Tibial nerve (tissue), 4 donors: ENCODE data around the gene NXPH4. TPM values are rescaled to one million over a fixed set of nuclear protein-coding genes. Genes with fewer than 3 reads are reported as not detected.

Experiments
- DNase-seq, 2 donors: peaks; one replicate each; pipeline ENCODE4 v3.0.0-alpha.2; 2019; ENCODE audit warnings: low spot score in 2 of 2
- H3K27ac ChIP-seq, 4 donors: fragments of 200-600 bp; sonication (generic) in 3 of 4; one replicate each; pipeline ENCODE4 v1.5.1; 2017 to 2019; ENCODE audit warnings: mild to moderate bottlenecking in 1 of 4
- H3K27me3 ChIP-seq, 2 donors: fragments of 200-600 bp; sonication (generic) in 1 of 2; one replicate each; pipeline versions ENCODE4 v1.5.1 to v1.6.0; 2017 to 2019
- H3K36me3 ChIP-seq, 3 donors: fragments of 200-600 bp; sonication (generic); one replicate each; pipeline ENCODE4 v1.5.1; 2018 to 2019
- H3K4me1 ChIP-seq, 4 donors: fragments of 200-600 bp; sonication (generic) in 3 of 4; one replicate each; pipeline ENCODE4 v1.5.1; 2017 to 2019
- H3K4me3 ChIP-seq, 4 donors: fragments of 200-600 bp; sonication (generic) in 3 of 4; one replicate each; pipeline ENCODE4 v1.5.1; 2017 to 2019; ENCODE audit warnings: mild to moderate bottlenecking in 1 of 4, moderate library complexity in 1 of 4
- H3K9me3 ChIP-seq, 4 donors: fragments of 200-600 bp; sonication (generic) in 3 of 4; one replicate each; pipeline ENCODE4 v1.5.1; 2017 to 2019
- EP300 ChIP-seq, 2 donors: sonication (generic); formaldehyde crosslinking; IDR thresholded peaks; one replicate each; pipeline ENCODE4 v1.6.1; 2017; ENCODE audit warnings: antibody characterized with exemption in 2 of 2, mild to moderate bottlenecking in 1 of 2
- POLR2A ChIP-seq, 2 donors: fragments of 450-650 bp; IDR thresholded peaks; one replicate each; pipeline ENCODE4 v1.6.1; 2017; ENCODE audit warnings: antibody characterized with exemption in 2 of 2, mild to moderate bottlenecking in 2 of 2, moderate library complexity in 2 of 2
- WGBS, 2 donors: methylation state at CpG; one replicate each; pipeline ENCODE4 v1.1.5; 2018; 5-methylcytosine and 5-hydroxymethylcytosine counted together
- total RNA-seq, 4 donors: library from RNA; depleted of rRNA; stranded (reverse); fragments of >200 nt; gene quantifications; one replicate each; pipeline ENCODE4 v1.1.0, GENCODE V29; 2016
- TF ChIP-seq, protein P1 (sequence below), 5 experiments: fragments of 200-600 bp in 3 of 5; fragments of 450-650 bp in 2 of 5; sonication (generic) in 3 of 5; IDR thresholded peaks; one replicate each; pipeline ENCODE4 v1.5.1; 2016 to 2019; ENCODE audit warnings: antibody characterized with exemption in 5 of 5, mild to moderate bottlenecking in 3 of 5, moderate library complexity in 2 of 5

NXPH4 gene
- total RNA-seq, 4 donors from 2014 or later = 4.2 TPM; not detected in 3

- H3K27ac ChIP-seq = no peak overlapping the region
- peaks cover 4 to 100% (median 4%) of the 10 kb centered on the region in 3 donors for H3K36me3 ChIP-seq
- DNase-seq = no peak
- H3K4me3 ChIP-seq = no peak overlapping the region
- no peak for TF ChIP-seq POLR2A (IDR thresholded peaks at IDR 0.05)
- TF ChIP-seq, protein P1, sequence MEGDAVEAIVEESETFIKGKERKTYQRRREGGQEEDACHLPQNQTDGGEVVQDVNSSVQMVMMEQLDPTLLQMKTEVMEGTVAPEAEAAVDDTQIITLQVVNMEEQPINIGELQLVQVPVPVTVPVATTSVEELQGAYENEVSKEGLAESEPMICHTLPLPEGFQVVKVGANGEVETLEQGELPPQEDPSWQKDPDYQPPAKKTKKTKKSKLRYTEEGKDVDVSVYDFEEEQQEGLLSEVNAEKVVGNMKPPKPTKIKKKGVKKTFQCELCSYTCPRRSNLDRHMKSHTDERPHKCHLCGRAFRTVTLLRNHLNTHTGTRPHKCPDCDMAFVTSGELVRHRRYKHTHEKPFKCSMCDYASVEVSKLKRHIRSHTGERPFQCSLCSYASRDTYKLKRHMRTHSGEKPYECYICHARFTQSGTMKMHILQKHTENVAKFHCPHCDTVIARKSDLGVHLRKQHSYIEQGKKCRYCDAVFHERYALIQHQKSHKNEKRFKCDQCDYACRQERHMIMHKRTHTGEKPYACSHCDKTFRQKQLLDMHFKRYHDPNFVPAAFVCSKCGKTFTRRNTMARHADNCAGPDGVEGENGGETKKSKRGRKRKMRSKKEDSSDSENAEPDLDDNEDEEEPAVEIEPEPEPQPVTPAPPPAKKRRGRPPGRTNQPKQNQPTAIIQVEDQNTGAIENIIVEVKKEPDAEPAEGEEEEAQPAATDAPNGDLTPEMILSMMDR (IDR thresholded peaks at IDR 0.05) = no peak
- no peak for TF ChIP-seq EP300 (IDR thresholded peaks at IDR 0.05)
- H3K9me3 ChIP-seq = no peaks in the 10 kb centered on the region
- H3K4me1 ChIP-seq = peaks cover 0 to 44% (median 0%) of the 10 kb centered on the region in 4 donors
- WGBS, 2 donors = 62 to 65% methylated on average over 7 of the region's 7 CpGs
- no peaks in the 10 kb centered on the region for H3K27me3 ChIP-seq
These were observed 46.6 kb upstream of the NXPH4 start for GRCh38 chr12:57169969-57170368.

- Histone ChIP-seq H3K36me3 (peaks cover 4 to 100% (median 4%) of the 10 kb centered on the region in 3 donors), H3K9me3 (no peaks in the 10 kb centered on the region), H3K27ac (peak overlapping the region in 1 of 4 donors; percentile 46), H3K4me3 (no peak overlapping the region), H3K27me3 (no peaks in the 10 kb centered on the region), H3K4me1 (peaks cover 0 to 46% (median 0%) of the 10 kb centered on the region in 4 donors)
- no peak for DNase-seq
- WGBS, 2 donors = 55 to 63% methylated on average over 1 of the region's 1 CpG
- TF ChIP-seq POLR2A (IDR thresholded peaks at IDR 0.05) = no peak
- no peak for TF ChIP-seq EP300 (IDR thresholded peaks at IDR 0.05)
- TF ChIP-seq, protein P1 (IDR thresholded peaks at IDR 0.05) = no peak
These were observed 46.2 kb upstream of the NXPH4 start for GRCh38 chr12:57170408-57170807.

DNA sequence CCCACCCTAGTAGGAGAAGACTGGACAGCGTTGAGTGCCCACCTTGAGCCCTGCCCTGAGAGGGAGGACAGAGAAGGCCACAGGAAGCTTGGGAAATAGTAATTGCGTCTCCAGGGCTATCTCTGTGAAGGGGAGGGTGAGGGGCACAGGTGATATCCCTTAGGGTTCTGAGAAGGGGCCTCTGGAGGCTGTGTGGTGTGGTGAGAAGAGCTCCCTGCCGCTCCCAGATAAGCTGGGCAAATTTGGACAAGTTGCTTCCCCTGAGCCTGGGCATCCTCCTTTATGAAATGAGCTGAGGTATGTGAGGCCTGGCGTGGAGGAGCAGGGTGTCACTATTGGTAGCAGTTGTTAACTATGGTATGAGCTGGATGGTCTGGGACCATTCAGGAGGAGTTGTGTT is 45.7 kb upstream of the NXPH4 start:
- Histone ChIP-seq H3K9me3 (no peaks in the 10 kb centered on the region), H3K27ac (peak overlapping the region in 2 of 4 donors; percentile 45 to 46), H3K4me1 (peaks cover 0 to 51% (median 0%) of the 10 kb centered on the region in 4 donors), H3K27me3 (no peaks in the 10 kb centered on the region), H3K4me3 (no peak overlapping the region), H3K36me3 (peaks cover 4 to 100% (median 4%) of the 10 kb centered on the region in 3 donors)
- WGBS, 2 donors = 80 to 91% methylated on average over 4 of the region's 4 CpGs
- TF ChIP-seq, protein P1 (IDR thresholded peaks at IDR 0.05) = no peak
- no peak for TF ChIP-seq POLR2A (IDR thresholded peaks at IDR 0.05)
- TF ChIP-seq EP300 (IDR thresholded peaks at IDR 0.05) = no peak
- DNase-seq = no peak

DNA sequence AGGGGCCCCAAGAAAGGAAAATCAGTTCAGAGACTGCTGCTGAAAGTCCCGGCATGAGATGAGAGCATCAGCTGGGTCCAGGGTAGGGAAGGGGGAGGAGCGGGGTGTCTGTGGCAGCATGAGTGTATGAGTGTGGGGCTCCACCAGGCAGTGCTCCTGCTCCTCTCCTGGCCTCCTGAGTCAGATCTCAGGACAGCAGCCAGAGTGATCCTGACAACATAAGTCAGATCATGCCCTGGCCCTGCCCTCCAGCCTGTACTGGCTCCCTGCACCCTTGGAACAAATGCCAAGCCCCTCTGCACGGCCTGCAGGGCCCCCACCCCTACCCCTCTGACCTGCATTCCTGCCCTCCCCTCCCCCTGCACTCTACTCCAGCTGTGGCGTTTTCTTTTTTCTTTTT is 44.9 kb upstream of the NXPH4 start:
- H3K4me1 ChIP-seq = peaks cover 0 to 54% (median 0%) of the 10 kb centered on the region in 4 donors
- WGBS, 2 donors = 33 to 37% methylated on average over 4 of the region's 4 CpGs
- H3K9me3 ChIP-seq = no peaks in the 10 kb centered on the region
- H3K4me3 ChIP-seq = no peak overlapping the region
- H3K36me3 ChIP-seq = peaks cover 4 to 100% (median 4%) of the 10 kb centered on the region in 3 donors
- TF ChIP-seq POLR2A (IDR thresholded peaks at IDR 0.05) = no peak
- TF ChIP-seq, protein P1 (IDR thresholded peaks at IDR 0.05) = no peak
- no peak for TF ChIP-seq EP300 (IDR thresholded peaks at IDR 0.05)
- peak in 1 of 2 donors; percentile 35 for DNase-seq
- H3K27me3 ChIP-seq = no peaks in the 10 kb centered on the region
- peak overlapping the region in 2 of 4 donors; percentile 12 to 45 for H3K27ac ChIP-seq

GRCh38 chr12:57173089-57173488 is 43.5 kb upstream of the NXPH4 start:
- TF ChIP-seq POLR2A (IDR thresholded peaks at IDR 0.05) = no peak
- TF ChIP-seq, protein P1 (IDR thresholded peaks at IDR 0.05) = peak; percentile 26 to 65 (median 32)
- DNase-seq = no peak
- WGBS, 2 donors = 65 to 68% methylated on average over 10 to 11 of the region's 11 CpGs
- Histone ChIP-seq H3K9me3 (no peaks in the 10 kb centered on the region), H3K27ac (peak overlapping the region in 1 of 4 donors; percentile 28), H3K27me3 (no peaks in the 10 kb centered on the region), H3K4me1 (peaks cover 0 to 56% (median 0%) of the 10 kb centered on the region in 4 donors), H3K4me3 (no peak overlapping the region), H3K36me3 (peaks cover 0 to 100% (median 9%) of the 10 kb centered on the region in 3 donors)
